Type B pancreatic cell (in vitro differentiated cells): ENCODE results near the gene SIGLEC15. TPM values are rescaled to one million over a fixed set of nuclear protein-coding genes. Genes with fewer than 3 reads are reported as not detected.

Experiments used
- DNase-seq: peaks from one replicate; pipeline ENCODE4 v3.0.0; 2021; ENCODE audit warnings: mixed read lengths; ENCODE audit not compliant: unreplicated experiment; ENCODE audit errors: extremely low spot score
- H3K27ac Mint-ChIP-seq: 2 replicates; pipeline ENCODE4 v1.8.0; 2021; ENCODE audit warnings: mild to moderate bottlenecking, mixed read lengths
- H3K27me3 Mint-ChIP-seq: 2 replicates; pipeline ENCODE4 v1.8.0; 2021; ENCODE audit warnings: mixed read lengths
- H3K36me3 Mint-ChIP-seq: 2 replicates; pipeline ENCODE4 v1.8.0; 2021; ENCODE audit warnings: mixed read lengths
- H3K4me1 Mint-ChIP-seq: one replicate; pipeline ENCODE4 v1.8.0; 2021; ENCODE audit warnings: mixed read lengths; ENCODE audit not compliant: unreplicated experiment
- H3K4me3 Mint-ChIP-seq: 2 replicates; pipeline ENCODE4 v1.8.0; 2021; ENCODE audit warnings: mild to moderate bottlenecking, mixed read lengths
- H3K9me3 Mint-ChIP-seq: 2 replicates; pipeline ENCODE4 v1.8.0; 2021; ENCODE audit warnings: mixed read lengths
- total RNA-seq: library from RNA; stranded (reverse); gene quantifications from 2 replicates; pipeline ENCODE4 v1.2.1, GENCODE V29; 2021; ENCODE audit warnings: low replicate concordance
- TF ChIP-seq, protein P1 (sequence below): fragments of 200-600 bp; sonication (generic); conservative IDR thresholded peaks from 2 replicates; pipeline ENCODE4 v1.5.0; 2021; ENCODE audit warnings: antibody characterized with exemption, mild to moderate bottlenecking

Gene SIGLEC15
- total RNA-seq, 1 donor from 2014 or later: 0.41 TPM

DNA sequence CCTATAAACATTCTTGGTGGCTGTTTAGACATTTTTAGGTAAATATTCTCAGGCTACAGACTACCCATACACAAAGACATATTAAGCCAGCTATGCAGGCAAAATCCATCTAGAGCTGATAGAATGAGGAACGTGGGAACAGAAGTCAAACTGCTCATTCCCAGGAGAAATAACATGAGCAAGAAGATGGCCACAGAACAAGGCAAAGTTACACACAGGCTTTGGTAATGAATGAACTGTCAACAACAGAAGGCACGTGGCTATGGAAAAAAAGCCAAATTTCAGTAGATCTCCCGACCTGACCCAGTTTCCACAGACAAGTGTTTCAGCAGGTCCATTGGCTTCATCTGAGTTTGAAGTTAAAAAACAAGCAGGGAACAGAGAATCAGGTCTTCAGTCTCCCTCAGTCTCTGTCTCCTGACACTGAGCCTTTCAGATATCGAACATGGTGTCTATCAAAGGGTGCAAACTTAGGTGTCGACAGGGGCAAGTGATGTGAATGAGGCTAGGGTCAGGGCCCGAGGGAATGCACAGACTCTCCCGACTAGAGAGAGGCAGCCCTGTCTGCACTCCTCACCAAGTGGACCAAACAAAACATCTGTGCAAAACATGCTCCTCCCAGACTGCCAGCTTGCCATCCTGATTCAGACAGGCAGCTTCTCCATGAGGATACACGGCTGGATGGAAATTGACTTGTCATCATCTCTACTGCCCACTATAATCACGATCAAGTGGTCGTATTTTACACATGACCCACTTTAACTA is 25.9 kb downstream of the SIGLEC15 start:
- Mint-ChIP-seq H3K27ac (no peak overlapping the region), H3K9me3 (no peaks in the 10 kb centered on the region), H3K4me1 (no peaks in the 10 kb centered on the region), H3K36me3 (peaks cover 37% of the 10 kb centered on the region), H3K4me3 (no peak overlapping the region), H3K27me3 (no peaks in the 10 kb centered on the region)
- TF ChIP-seq, protein P1, sequence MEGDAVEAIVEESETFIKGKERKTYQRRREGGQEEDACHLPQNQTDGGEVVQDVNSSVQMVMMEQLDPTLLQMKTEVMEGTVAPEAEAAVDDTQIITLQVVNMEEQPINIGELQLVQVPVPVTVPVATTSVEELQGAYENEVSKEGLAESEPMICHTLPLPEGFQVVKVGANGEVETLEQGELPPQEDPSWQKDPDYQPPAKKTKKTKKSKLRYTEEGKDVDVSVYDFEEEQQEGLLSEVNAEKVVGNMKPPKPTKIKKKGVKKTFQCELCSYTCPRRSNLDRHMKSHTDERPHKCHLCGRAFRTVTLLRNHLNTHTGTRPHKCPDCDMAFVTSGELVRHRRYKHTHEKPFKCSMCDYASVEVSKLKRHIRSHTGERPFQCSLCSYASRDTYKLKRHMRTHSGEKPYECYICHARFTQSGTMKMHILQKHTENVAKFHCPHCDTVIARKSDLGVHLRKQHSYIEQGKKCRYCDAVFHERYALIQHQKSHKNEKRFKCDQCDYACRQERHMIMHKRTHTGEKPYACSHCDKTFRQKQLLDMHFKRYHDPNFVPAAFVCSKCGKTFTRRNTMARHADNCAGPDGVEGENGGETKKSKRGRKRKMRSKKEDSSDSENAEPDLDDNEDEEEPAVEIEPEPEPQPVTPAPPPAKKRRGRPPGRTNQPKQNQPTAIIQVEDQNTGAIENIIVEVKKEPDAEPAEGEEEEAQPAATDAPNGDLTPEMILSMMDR: no peak
- no peak for DNase-seq

DNA sequence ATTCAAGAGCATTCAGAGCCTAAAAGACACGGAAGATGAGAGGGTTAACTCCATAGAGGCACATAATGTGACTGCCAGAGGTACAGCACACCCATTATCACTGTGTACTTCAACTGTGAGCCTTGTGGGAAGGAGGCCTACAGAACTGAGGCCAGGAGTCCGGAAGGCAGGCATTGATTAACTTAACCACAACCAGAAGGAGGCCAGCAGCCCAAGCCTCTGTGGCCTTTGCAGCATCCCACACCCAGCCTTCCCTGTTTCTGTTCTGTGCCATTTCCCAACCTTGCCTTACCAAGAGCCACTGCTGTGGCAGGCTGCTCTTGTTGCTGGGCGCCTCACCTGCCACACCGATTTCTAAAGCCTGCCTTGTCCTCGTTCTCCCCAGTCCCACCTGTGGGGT is 27.2 kb downstream of the SIGLEC15 start:
- TF ChIP-seq, protein P1: no peak

DNA sequence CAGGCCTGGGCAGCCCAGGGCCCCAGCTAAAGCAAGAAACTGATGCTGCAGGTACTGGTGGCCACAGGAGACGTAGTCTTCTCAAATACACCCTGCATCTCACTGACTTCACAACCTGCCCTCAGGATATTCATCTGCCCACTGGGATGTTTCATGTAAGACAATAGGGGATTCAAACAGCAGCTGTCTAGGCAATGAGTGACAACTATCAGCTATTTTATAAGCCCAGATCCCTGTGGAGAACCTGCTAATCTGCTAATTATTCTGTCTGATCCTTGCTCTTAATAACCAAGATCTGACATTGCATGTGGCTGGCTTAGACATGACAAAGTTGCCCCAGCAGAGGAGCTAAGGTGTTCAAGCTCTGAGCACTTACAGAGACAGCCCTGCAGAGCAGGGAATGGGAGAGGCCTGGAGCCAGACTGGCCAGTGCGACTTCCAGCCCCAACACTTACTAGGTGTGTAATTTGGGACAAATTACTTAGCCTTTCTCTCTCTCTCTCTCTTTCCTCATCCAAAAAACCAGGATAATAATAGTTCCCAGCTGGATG is 28.6 kb downstream of the SIGLEC15 start:
- H3K36me3 Mint-ChIP-seq: peaks cover 44% of the 10 kb centered on the region
- no peak overlapping the region for H3K4me3 Mint-ChIP-seq
- H3K27me3 Mint-ChIP-seq: no peaks in the 10 kb centered on the region
- TF ChIP-seq, protein P1: no peak
- DNase-seq: no peak
- no peak overlapping the region for H3K27ac Mint-ChIP-seq
- H3K9me3 Mint-ChIP-seq: no peaks in the 10 kb centered on the region
- peaks cover 3% of the 10 kb centered on the region for H3K4me1 Mint-ChIP-seq

More for the DNA sequence above, 27.2 kb downstream of the SIGLEC15 start:
- H3K4me1 Mint-ChIP-seq: peaks cover 3% of the 10 kb centered on the region
- no peaks in the 10 kb centered on the region for H3K27me3 Mint-ChIP-seq
- peaks cover 41% of the 10 kb centered on the region for H3K36me3 Mint-ChIP-seq
- no peak overlapping the region for H3K4me3 Mint-ChIP-seq
- no peak for DNase-seq
- no peak overlapping the region for H3K27ac Mint-ChIP-seq
- H3K9me3 Mint-ChIP-seq: no peaks in the 10 kb centered on the region

DNA sequence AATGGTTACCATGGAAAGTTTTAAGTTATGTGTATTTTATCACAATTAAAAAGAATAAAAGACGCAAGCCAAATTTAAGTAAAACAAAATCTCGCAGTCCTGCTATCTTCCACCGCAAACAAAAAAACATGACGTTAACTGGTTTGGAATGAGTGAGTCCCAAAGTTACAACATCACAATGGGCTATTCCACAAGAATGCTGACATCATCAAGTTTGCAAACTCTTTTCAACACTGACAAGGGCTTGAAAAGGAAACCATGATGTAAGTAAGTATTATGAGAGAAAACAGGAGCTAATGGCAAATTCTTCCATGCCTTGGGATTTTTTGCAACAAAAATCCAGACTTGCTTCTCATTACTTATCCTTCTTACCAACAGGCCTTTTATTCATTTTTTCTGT is 31.1 kb downstream of the SIGLEC15 start:
- H3K4me3 Mint-ChIP-seq: no peak overlapping the region
- peaks cover 57% of the 10 kb centered on the region for H3K36me3 Mint-ChIP-seq
- peaks cover 3% of the 10 kb centered on the region for H3K4me1 Mint-ChIP-seq
- no peaks in the 10 kb centered on the region for H3K9me3 Mint-ChIP-seq
- no peaks in the 10 kb centered on the region for H3K27me3 Mint-ChIP-seq
- TF ChIP-seq, protein P1: no peak
- DNase-seq: no peak
- H3K27ac Mint-ChIP-seq: no peak overlapping the region

DNA sequence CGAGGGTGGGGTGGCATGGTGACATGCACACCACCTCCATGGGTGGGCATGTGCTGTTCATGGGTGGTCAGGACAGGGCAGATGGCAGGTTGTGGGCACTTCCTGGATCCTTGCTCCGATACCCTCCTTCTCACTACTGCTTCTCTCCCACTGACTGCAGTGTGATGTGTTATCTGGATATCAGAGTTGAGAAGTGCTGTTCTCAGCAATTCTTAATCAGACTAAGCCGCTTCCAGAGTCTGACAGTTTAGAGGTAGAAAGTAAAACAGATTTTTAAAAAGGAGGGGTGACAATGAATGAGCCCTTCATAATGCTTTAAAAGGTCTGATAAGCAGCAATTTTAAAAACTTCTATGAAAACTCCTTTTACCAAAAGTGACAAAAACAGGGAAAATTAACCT is 33.9 kb downstream of the SIGLEC15 start:
- Mint-ChIP-seq H3K4me1 (peaks cover 3% of the 10 kb centered on the region), H3K27ac (no peak overlapping the region), H3K9me3 (no peaks in the 10 kb centered on the region), H3K36me3 (peaks cover 69% of the 10 kb centered on the region), H3K4me3 (no peak overlapping the region), H3K27me3 (no peaks in the 10 kb centered on the region)
- no peak for DNase-seq
- TF ChIP-seq, protein P1: no peak
